WTC11 (cell line): Measurements from ENCODE around the gene GPC6. TPM values are rescaled to one million over a fixed set of nuclear protein-coding genes. Genes with fewer than 3 reads are reported as not detected.

Source experiments
- ATAC-seq: fragments of 200-7000 bp; cut with Tn5 transposase; 2 replicates; pipeline ENCODE4 v1.10.0; 2021; ENCODE audit warnings: mild to moderate bottlenecking, moderate library complexity
- CTCF ChIA-PET: fragments of 300-600 bp; sonication (Branson Sonifier 250); formaldehyde crosslinking; loops from one replicate; lab custom pipeline; 2021; ENCODE audit warnings: antibody characterized with exemption; lab: Charles Lee
- POLR2A ChIA-PET: fragments of 350-600 bp; sonication (Branson Sonifier 250); formaldehyde crosslinking; loops from one replicate; lab custom pipeline; 2021; ENCODE audit warnings: antibody characterized with exemption; lab: Charles Lee
- DNase-seq: peaks from one replicate; pipeline ENCODE4 v3.0.0; 2021; ENCODE audit warnings: low spot score
- H3K27ac Mint-ChIP-seq: 2 replicates; pipeline ENCODE4 v1.8.0; 2021; ENCODE audit warnings: mixed read lengths
- H3K27me3 Mint-ChIP-seq: 2 replicates; pipeline ENCODE4 v1.8.0; 2021; ENCODE audit warnings: low read depth, mild to moderate bottlenecking, moderate library complexity, mixed read lengths
- H3K36me3 Mint-ChIP-seq: 2 replicates; pipeline ENCODE4 v1.8.0; 2021; ENCODE audit warnings: mixed read lengths
- H3K4me1 Mint-ChIP-seq: 2 replicates; pipeline ENCODE4 v1.8.0; 2022; ENCODE audit warnings: mixed read lengths
- H3K4me3 Mint-ChIP-seq: 2 replicates; pipeline ENCODE4 v1.8.0; 2021; ENCODE audit warnings: mild to moderate bottlenecking, moderate library complexity, mixed read lengths
- H3K9me3 Mint-ChIP-seq: 2 replicates; pipeline ENCODE4 v1.8.0; 2021; ENCODE audit warnings: mixed read lengths
- AR ChIP-seq: fragments of 250-450 bp; sonication (Bioruptor Pico); IDR thresholded peaks from 2 replicates; pipeline ENCODE4 v1.9.0; 2021; ENCODE audit warnings: mild to moderate bottlenecking
- ATF2 ChIP-seq: sonication (generic); formaldehyde crosslinking; IDR thresholded peaks from 2 replicates; pipeline ENCODE4 v1.8.1; 2022; ENCODE audit warnings: low read depth, missing genetic modification reagents, borderline replicate concordance
- ATF3 ChIP-seq: sonication (generic); formaldehyde crosslinking; conservative IDR thresholded peaks from 2 replicates; pipeline ENCODE4 v1.8.1; 2022; ENCODE audit warnings: mild to moderate bottlenecking, missing genetic modification reagents
- CREB1 ChIP-seq: sonication (generic); formaldehyde crosslinking; IDR thresholded peaks from 2 replicates; pipeline ENCODE4 v1.8.0; 2023; ENCODE audit warnings: mild to moderate bottlenecking, missing genetic modification reagents
- HMGA2 ChIP-seq: fragments of 250-450 bp; sonication (Bioruptor Pico); IDR thresholded peaks from 2 replicates; pipeline ENCODE4 v1.4.0; 2021; ENCODE audit warnings: mild to moderate bottlenecking, moderate library complexity
- MXD4 ChIP-seq: fragments of 250-450 bp; sonication (Bioruptor Pico); IDR thresholded peaks from 2 replicates; pipeline ENCODE4 v1.8.0; 2021; ENCODE audit warnings: mild to moderate bottlenecking, moderate library complexity, borderline replicate concordance
- MYBL2 ChIP-seq: sonication (generic); formaldehyde crosslinking; IDR thresholded peaks from 2 replicates; pipeline ENCODE4 v1.8.1; 2023; ENCODE audit warnings: mild to moderate bottlenecking, moderate library complexity, missing genetic modification reagents
- NFATC4 ChIP-seq: fragments of 250-450 bp; sonication (Bioruptor Pico); IDR thresholded peaks from 2 replicates; pipeline ENCODE4 v1.9.0; 2021; ENCODE audit warnings: mild to moderate bottlenecking
- NFYB ChIP-seq: sonication (generic); formaldehyde crosslinking; conservative IDR thresholded peaks from 2 replicates; pipeline ENCODE4 v1.8.0; 2022; ENCODE audit warnings: low read depth, missing genetic modification reagents
- SMAD3 ChIP-seq: sonication (generic); formaldehyde crosslinking; IDR thresholded peaks from 2 replicates; pipeline ENCODE4 v1.8.0; 2022; ENCODE audit warnings: missing genetic modification reagents, mild to moderate bottlenecking, borderline replicate concordance
- ZBTB43 ChIP-seq: sonication (generic); formaldehyde crosslinking; IDR thresholded peaks from 2 replicates; pipeline ENCODE4 v1.8.1; 2023; ENCODE audit warnings: mild to moderate bottlenecking, missing genetic modification reagents
- ZNF138 ChIP-seq: sonication (generic); formaldehyde crosslinking; conservative IDR thresholded peaks from 2 replicates; pipeline ENCODE4 v1.8.1; 2022; ENCODE audit warnings: mild to moderate bottlenecking, moderate library complexity, missing genetic modification reagents
- ZNF219 ChIP-seq: sonication (generic); formaldehyde crosslinking; IDR thresholded peaks from 2 replicates; pipeline ENCODE4 v1.8.0; 2023; ENCODE audit warnings: missing genetic modification reagents, mild to moderate bottlenecking, borderline replicate concordance
- ZNF416 ChIP-seq: fragments of 250-450 bp; sonication (Bioruptor Pico); IDR thresholded peaks from 2 replicates; pipeline ENCODE4 v1.9.0; 2021; ENCODE audit warnings: mild to moderate bottlenecking, inconsistent platforms
- total RNA-seq: library from RNA; stranded (reverse); gene quantifications from 3 replicates; pipeline ENCODE4 v1.2.3, GENCODE V29; 2021
- TF ChIP-seq, protein P1 (sequence below): sonication (generic); formaldehyde crosslinking; conservative IDR thresholded peaks from 2 replicates; pipeline ENCODE4 v1.8.1; 2023; ENCODE audit warnings: mild to moderate bottlenecking, low read depth, missing genetic modification reagents, moderate library complexity
- TF ChIP-seq, protein P2 (sequence below): sonication (generic); formaldehyde crosslinking; IDR thresholded peaks from 2 replicates; pipeline ENCODE4 v1.8.0; 2023; ENCODE audit warnings: mild to moderate bottlenecking, missing genetic modification reagents
- TF ChIP-seq, protein P3 (sequence below): sonication (generic); formaldehyde crosslinking; IDR thresholded peaks from 2 replicates; pipeline ENCODE4 v1.8.0; 2023; ENCODE audit warnings: missing genetic modification reagents
- TF ChIP-seq, protein P4 (sequence below): fragments of 250-450 bp; sonication (Bioruptor Pico); IDR thresholded peaks from 2 replicates; pipeline ENCODE4 v1.9.0; 2021; ENCODE audit warnings: moderate library complexity, mild to moderate bottlenecking, inconsistent platforms, borderline replicate concordance

Gene GPC6
- total RNA-seq, 1 experiment from 2014 or later: 19.5 TPM

DNA sequence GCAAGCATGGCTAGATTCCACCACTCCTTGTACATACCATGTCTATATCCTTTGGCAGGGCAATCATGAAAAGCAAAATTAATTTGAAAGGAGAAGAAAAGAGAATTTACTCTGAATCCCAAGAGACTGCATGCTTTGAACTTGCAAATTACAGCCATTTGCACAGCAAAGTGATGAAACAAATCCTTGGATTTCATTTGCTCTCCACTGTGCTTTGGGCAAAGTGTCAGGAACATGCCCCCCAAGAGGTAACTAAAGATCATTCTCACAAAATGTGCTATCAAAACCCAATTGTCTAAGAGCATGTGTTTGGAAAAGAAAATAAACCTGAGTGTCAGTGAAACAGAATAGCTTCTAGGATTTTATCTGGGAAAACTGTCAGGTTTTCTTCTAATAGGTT is 298.5 kb downstream of the GPC6 start (continued):
- TF ChIP-seq AR (CRISPR knock-in tag): no peak
- no peak for TF ChIP-seq SMAD3 (CRISPR knock-in tag)
- no peak for TF ChIP-seq ZNF219 (CRISPR knock-in tag)
- TF ChIP-seq ATF3 (CRISPR knock-in tag): no peak
- no peak for TF ChIP-seq NFYB (CRISPR knock-in tag)
- no peak for TF ChIP-seq ATF2 (CRISPR knock-in tag)
- no peak for TF ChIP-seq ZBTB43 (CRISPR knock-in tag)
- TF ChIP-seq, all 79 proteins: peak for 0

GRCh38 chr13:93527748-93528297 is 301.2 kb downstream of the GPC6 start:
- H3K27me3 Mint-ChIP-seq: no peaks in the 10 kb centered on the region
- H3K36me3 Mint-ChIP-seq: no peaks in the 10 kb centered on the region
- no peak for DNase-seq
- POLR2A ChIA-PET: no interaction called here
- CTCF ChIA-PET: no interaction called here
- H3K4me3 Mint-ChIP-seq: no peak overlapping the region
- no peak overlapping the region for H3K27ac Mint-ChIP-seq
- H3K4me1 Mint-ChIP-seq: peaks cover 48% of the 10 kb centered on the region
- ATAC-seq: no peak
- TF ChIP-seq, protein P1, sequence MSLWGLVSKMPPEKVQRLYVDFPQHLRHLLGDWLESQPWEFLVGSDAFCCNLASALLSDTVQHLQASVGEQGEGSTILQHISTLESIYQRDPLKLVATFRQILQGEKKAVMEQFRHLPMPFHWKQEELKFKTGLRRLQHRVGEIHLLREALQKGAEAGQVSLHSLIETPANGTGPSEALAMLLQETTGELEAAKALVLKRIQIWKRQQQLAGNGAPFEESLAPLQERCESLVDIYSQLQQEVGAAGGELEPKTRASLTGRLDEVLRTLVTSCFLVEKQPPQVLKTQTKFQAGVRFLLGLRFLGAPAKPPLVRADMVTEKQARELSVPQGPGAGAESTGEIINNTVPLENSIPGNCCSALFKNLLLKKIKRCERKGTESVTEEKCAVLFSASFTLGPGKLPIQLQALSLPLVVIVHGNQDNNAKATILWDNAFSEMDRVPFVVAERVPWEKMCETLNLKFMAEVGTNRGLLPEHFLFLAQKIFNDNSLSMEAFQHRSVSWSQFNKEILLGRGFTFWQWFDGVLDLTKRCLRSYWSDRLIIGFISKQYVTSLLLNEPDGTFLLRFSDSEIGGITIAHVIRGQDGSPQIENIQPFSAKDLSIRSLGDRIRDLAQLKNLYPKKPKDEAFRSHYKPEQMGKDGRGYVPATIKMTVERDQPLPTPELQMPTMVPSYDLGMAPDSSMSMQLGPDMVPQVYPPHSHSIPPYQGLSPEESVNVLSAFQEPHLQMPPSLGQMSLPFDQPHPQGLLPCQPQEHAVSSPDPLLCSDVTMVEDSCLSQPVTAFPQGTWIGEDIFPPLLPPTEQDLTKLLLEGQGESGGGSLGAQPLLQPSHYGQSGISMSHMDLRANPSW (CRISPR knock-in tag): no peak
- TF ChIP-seq ZNF138 (CRISPR knock-in tag): no peak
- no peaks in the 10 kb centered on the region for H3K9me3 Mint-ChIP-seq

- H3K4me3 Mint-ChIP-seq: no peak overlapping the region
- ATAC-seq (no peak), DNase-seq (no peak)
- ChIA-PET CTCF (no interaction called here), POLR2A (no interaction called here)
- H3K27me3 Mint-ChIP-seq: no peaks in the 10 kb centered on the region
- H3K9me3 Mint-ChIP-seq: 0 out of 2 replicates have a peak, but pooled peaks cover 6% of the 10 kb centered on the region
- H3K4me1 Mint-ChIP-seq: peaks cover 45% of the 10 kb centered on the region
- no peaks in the 10 kb centered on the region for H3K36me3 Mint-ChIP-seq
- H3K27ac Mint-ChIP-seq: no peak overlapping the region
- no peak for TF ChIP-seq MXD4 (CRISPR knock-in tag)
- TF ChIP-seq, protein P2, sequence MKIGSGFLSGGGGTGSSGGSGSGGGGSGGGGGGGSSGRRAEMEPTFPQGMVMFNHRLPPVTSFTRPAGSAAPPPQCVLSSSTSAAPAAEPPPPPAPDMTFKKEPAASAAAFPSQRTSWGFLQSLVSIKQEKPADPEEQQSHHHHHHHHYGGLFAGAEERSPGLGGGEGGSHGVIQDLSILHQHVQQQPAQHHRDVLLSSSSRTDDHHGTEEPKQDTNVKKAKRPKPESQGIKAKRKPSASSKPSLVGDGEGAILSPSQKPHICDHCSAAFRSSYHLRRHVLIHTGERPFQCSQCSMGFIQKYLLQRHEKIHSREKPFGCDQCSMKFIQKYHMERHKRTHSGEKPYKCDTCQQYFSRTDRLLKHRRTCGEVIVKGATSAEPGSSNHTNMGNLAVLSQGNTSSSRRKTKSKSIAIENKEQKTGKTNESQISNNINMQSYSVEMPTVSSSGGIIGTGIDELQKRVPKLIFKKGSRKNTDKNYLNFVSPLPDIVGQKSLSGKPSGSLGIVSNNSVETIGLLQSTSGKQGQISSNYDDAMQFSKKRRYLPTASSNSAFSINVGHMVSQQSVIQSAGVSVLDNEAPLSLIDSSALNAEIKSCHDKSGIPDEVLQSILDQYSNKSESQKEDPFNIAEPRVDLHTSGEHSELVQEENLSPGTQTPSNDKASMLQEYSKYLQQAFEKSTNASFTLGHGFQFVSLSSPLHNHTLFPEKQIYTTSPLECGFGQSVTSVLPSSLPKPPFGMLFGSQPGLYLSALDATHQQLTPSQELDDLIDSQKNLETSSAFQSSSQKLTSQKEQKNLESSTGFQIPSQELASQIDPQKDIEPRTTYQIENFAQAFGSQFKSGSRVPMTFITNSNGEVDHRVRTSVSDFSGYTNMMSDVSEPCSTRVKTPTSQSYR (CRISPR knock-in tag): no peak
- TF ChIP-seq ZBTB43 (CRISPR knock-in tag): no peak
- no peak for TF ChIP-seq HMGA2 (CRISPR knock-in tag)
- no peak for TF ChIP-seq MYBL2 (CRISPR knock-in tag)
- TF ChIP-seq, protein P3, sequence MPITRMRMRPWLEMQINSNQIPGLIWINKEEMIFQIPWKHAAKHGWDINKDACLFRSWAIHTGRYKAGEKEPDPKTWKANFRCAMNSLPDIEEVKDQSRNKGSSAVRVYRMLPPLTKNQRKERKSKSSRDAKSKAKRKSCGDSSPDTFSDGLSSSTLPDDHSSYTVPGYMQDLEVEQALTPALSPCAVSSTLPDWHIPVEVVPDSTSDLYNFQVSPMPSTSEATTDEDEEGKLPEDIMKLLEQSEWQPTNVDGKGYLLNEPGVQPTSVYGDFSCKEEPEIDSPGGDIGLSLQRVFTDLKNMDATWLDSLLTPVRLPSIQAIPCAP: no peak
- TF ChIP-seq ZNF416 (CRISPR knock-in tag): no peak
- TF ChIP-seq CREB1: no peak
- no peak for TF ChIP-seq NFATC4 (CRISPR knock-in tag)
- TF ChIP-seq, protein P4, sequence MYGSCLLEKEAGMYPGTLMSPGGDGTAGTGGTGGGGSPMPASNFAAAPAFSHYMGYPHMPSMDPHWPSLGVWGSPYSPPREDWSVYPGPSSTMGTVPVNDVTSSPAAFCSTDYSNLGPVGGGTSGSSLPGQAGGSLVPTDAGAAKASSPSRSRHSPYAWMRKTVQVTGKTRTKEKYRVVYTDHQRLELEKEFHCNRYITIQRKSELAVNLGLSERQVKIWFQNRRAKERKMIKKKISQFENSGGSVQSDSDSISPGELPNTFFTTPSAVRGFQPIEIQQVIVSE: no peak
These were observed 303.4 kb downstream of the GPC6 start for GRCh38 chr13:93529961-93530360.
